Adipocyte (in vitro differentiated cells): ENCODE measurements around the gene ARL5A.
A peak's percentile ranks its signal among the peaks of the same experiment; 100 is the strongest.
"Not testable (repeated sequence)": the region's sequence is repeated elsewhere in the genome, so short reads cannot be mapped to it uniquely, and the experiment has no call there.

Source experiments
- DNase-seq: peaks from one replicate; pipeline ENCODE4 v3.0.0-alpha.2; 2015; ENCODE audit warnings: low read depth
- H3K27me3 ChIP-seq: replicated peaks from 2 replicates; pipeline ENCODE4 v1.7.0; 2013; ENCODE audit warnings: mild to moderate bottlenecking, low read length, moderate library complexity; ENCODE audit not compliant: control insufficient read depth, insufficient read depth
- H3K36me3 ChIP-seq: 2 replicates; pipeline ENCODE4 v1.7.0; 2013; ENCODE audit warnings: low read length, mild to moderate bottlenecking, moderate library complexity; ENCODE audit not compliant: control insufficient read depth, insufficient read depth, severe bottlenecking
- H3K4me1 ChIP-seq: 2 replicates; pipeline ENCODE4 v1.7.0; 2013; ENCODE audit warnings: mild to moderate bottlenecking, low read length, moderate library complexity; ENCODE audit not compliant: control insufficient read depth, insufficient read depth
- H3K4me3 ChIP-seq: 2 replicates; pipeline ENCODE4 v1.7.0; 2013; ENCODE audit warnings: mild to moderate bottlenecking, low read length, moderate library complexity
- H3K9ac ChIP-seq: 2 replicates; pipeline ENCODE4 v1.7.0; 2013; ENCODE audit warnings: mild to moderate bottlenecking, low read length, moderate library complexity
- H3K9me3 ChIP-seq: 2 replicates; pipeline ENCODE4 v1.7.0; 2013; ENCODE audit warnings: mild to moderate bottlenecking, low read length, moderate library complexity; ENCODE audit not compliant: control insufficient read depth

The ARL5A gene, protein sequence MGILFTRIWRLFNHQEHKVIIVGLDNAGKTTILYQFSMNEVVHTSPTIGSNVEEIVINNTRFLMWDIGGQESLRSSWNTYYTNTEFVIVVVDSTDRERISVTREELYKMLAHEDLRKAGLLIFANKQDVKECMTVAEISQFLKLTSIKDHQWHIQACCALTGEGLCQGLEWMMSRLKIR

DNA sequence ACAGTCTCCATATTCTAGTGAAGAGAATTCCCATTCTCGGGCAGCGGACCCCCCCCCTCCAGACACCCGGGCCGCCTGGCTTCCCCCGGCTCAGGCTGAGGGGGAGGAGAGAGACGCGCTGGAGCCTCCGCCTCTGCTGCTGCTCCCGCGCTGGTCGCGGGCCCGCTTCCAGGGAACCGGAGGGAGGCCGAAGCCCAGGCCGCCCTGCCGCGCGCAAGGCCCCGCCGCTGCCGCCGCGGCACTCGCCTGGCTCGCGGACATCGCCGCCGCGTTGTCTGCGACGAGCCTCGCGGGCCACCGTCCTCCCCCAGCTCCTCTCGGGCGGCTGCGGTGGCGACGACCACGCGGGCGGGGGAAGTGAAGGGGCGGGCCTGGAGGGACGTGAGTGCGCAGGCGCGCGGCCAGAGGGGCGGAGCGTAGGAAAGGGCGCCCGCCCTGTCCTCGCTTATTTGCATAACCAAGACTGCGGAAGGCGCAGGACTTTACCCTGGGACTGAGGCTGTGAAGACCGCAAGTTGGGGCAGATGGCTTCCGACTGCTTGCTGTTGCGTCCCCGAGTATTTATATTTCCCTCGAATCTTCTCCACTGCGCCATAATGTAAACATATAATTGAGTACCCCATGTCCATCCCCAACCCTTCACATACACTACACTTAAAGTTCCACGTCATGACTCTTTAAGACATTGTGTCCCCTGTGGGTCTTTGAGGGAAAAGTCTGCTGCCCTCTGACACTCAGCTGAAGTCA is at the start of gene ARL5A:
ARL5A (minus strand) TSS at position 279 of the 747 bp plus-strand sequence; CDS start at position 34, 245 bp downstream.
- peaks cover 20% of the 10 kb centered on the region for H3K4me1 ChIP-seq
- peaks cover 4% of the 10 kb centered on the region for H3K36me3 ChIP-seq
- peak within 1 kb of the TSS; percentile 97 for H3K4me3 ChIP-seq
- H3K27me3 ChIP-seq = no peaks in the 10 kb centered on the region
- peak; percentile 98 for DNase-seq
- H3K9me3 ChIP-seq = no peaks in the 10 kb centered on the region
- H3K9ac ChIP-seq = peak within 1 kb of the TSS; percentile 95

DNA sequence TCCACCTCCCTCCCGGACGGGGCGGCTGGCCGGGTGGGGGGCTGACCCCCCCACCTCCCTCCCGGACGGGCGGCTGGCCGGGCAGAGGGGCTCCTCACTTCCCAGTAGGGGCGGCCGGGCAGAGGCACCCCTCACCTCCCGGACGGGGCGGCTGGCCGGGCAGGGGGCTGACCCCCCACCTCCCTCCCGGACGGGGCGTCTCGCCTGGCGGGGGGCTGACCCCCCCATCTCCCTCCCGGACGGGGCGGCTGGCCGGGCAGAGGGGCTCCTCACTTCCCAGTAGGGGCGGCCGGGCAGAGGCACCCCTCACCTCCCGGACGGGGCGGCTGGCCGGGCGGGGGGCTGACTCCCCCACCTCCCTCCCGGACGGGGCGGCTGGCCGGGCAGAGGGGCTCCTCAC is 47.4 kb upstream of the ARL5A start:
- DNase-seq, H3K9me3 ChIP-seq, H3K27me3 ChIP-seq, H3K36me3 ChIP-seq, H3K9ac ChIP-seq, H3K4me3 ChIP-seq: not testable (repeated sequence)
- H3K4me1 ChIP-seq = peaks cover 15% of the 10 kb centered on the region

DNA sequence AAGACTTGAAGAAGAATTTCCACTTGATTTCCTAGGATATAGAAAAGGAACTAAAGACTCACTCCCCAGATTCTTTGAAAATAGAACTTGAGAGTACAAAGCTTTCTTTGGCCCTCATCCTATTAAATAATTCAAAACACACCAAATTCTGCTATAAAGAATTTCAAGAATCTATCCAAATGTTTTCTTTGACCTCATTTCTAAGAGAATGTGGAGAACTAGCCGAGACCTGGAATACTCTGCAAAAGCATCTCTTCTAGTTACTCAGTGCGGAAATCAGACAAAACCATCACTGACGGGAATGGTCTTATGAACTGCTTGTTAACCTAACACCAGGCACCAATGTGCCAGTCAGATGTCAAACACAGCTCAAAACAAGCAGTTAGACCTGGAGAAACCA is 44.2 kb upstream of the ARL5A start:
- peak; percentile 80 for DNase-seq
- Histone ChIP-seq H3K9ac (no peak overlapping the region), H3K4me1 (no peaks in the 10 kb centered on the region), H3K9me3 (no peaks in the 10 kb centered on the region), H3K36me3 (no peaks in the 10 kb centered on the region), H3K27me3 (no peaks in the 10 kb centered on the region), H3K4me3 (no peak overlapping the region)

DNA sequence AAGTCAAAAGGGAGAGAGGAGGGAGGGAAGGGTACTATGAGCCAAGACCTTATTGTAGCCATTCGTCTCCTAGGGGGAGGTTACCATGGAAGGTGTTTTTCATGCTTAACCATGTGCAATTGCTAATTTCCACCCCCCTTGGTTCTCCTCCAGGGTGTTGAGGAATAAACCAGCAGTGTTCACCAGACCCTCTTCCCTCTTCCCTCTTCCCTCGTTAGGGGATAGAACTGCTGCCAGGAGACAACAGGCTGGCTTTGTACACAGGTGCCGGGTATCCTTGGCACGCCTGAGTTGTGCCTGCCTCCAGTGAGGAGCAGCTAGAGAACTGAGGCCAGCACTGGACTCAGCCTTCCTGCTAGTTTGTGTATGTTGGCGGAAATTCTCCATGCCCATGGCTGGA is 41.1 kb upstream of the ARL5A start:
- Histone ChIP-seq H3K9me3 (no peaks in the 10 kb centered on the region), H3K27me3 (no peaks in the 10 kb centered on the region), H3K4me1 (no peaks in the 10 kb centered on the region), H3K4me3 (no peak overlapping the region), H3K36me3 (no peaks in the 10 kb centered on the region), H3K9ac (no peak overlapping the region)
- no peak for DNase-seq

DNA sequence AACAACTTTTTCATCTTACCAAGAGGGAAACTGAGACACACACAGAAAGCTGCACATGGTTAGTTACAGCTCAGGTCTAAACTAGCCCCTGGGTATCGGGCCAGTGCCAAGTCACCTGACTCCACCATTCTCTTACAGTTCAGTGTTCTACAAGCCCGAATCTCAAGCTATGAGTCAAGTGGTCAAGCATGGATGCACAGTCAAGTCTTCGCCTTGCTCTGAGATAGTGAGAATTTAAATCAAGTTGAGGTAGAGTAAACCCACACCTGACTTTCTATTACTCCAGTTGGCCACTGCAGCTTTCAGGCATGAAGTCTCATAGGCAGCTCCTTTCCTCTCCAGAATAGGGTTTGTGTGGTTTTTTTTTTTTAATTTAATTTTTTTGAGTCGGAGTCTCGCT is 34.5 kb upstream of the ARL5A start:
- Histone ChIP-seq H3K9me3 (peaks cover 6% of the 10 kb centered on the region), H3K27me3 (no peaks in the 10 kb centered on the region), H3K4me1 (no peaks in the 10 kb centered on the region), H3K9ac (no peak overlapping the region), H3K4me3 (no peak overlapping the region), H3K36me3 (no peaks in the 10 kb centered on the region)
- DNase-seq = no peak

DNA sequence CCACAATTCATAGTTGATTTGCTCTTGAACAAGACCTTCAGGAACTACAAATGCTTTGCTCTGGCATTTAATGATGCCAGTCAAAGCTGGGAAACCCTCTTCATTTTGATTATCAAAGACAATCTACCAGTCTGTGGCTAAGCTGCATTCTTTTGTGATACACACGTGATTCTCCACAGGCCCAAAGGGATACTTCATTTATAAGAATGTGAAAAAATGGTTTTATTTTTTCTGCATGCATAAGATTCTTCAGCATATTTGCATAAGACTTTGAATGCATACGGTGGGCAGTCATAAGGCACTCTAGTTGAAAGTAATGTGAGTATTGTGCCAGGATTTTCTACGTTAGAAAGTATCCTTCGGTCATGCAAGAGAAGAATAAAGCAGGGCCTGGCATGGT is 33.0 kb upstream of the ARL5A start:
- no peaks in the 10 kb centered on the region for H3K36me3 ChIP-seq
- H3K4me3 ChIP-seq = no peak overlapping the region
- peak; percentile 60 for DNase-seq
- no peak overlapping the region for H3K9ac ChIP-seq
- peaks cover 6% of the 10 kb centered on the region for H3K9me3 ChIP-seq
- H3K4me1 ChIP-seq = no peaks in the 10 kb centered on the region
- no peaks in the 10 kb centered on the region for H3K27me3 ChIP-seq

DNA sequence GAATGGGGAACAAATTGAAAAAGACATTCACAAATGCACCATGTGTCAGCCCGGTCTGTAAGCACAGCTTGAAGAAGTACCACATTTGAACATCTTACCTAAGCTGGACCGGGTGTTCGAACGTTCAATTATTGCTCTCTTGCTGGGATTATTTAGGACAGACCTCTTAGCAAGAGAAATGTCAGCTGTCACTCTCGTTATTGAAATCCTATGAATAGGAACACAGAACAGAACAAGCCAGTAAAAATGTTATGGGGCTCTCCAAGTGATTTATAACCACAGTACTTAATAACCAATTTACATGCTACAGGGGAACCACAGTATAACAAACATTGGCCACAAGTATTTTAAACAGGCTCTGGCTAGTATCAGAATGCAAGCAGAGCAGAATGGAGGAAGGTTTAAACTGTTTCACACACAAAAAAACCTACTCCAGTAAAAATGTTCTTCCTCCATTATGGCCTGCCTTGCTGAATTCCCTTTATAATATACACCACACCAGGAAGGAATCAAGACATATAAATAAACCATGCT is 32.5 kb upstream of the ARL5A start:
- H3K9ac ChIP-seq = no peak overlapping the region
- H3K27me3 ChIP-seq = no peaks in the 10 kb centered on the region
- no peak for DNase-seq
- H3K4me3 ChIP-seq = no peak overlapping the region
- H3K36me3 ChIP-seq = no peaks in the 10 kb centered on the region
- H3K9me3 ChIP-seq = peaks cover 6% of the 10 kb centered on the region
- H3K4me1 ChIP-seq = no peaks in the 10 kb centered on the region

DNA sequence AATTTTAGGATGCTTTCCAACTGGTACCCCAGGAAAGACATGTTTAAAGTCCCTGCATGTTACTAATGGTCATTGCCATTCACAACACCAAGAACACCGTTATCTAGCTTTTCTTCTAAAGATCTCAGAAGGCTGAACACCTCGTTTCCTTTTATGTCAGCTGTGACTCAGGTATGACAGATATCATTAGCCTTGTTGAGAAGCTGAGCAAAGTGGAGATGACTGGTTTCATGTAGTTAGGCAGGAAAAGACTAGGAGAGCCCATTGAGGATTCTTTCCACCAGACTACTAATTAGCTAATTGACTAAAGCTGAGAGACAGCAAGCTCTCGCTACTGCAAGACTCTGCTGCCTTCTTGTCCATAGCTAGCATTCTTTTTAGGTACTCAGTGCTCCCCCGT is 32.0 kb upstream of the ARL5A start:
- H3K9me3 ChIP-seq = peaks cover 6% of the 10 kb centered on the region
- no peaks in the 10 kb centered on the region for H3K27me3 ChIP-seq
- H3K9ac ChIP-seq = no peak overlapping the region
- DNase-seq = no peak
- H3K4me1 ChIP-seq = no peaks in the 10 kb centered on the region
- no peak overlapping the region for H3K4me3 ChIP-seq
- no peaks in the 10 kb centered on the region for H3K36me3 ChIP-seq

DNA sequence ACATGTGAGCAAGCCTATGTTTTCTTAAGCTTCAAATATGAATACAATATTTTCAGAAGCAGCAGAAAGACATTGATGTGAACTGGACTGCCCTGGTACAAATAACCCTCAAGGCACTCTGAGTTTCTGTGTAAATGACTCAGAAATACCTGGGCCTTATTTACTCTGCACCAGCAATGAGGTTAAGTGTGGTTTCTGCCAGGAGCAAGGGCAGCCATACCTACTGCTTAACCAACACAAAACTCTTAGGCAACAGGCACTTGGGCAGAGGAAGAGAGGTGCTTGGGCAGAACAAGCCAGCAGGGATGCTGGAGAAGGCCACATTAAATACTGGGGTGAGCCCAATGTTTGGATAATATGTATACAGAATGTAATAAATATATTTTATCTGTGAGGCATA is 29.4 kb upstream of the ARL5A start:
- no peak for DNase-seq
- no peak overlapping the region for H3K9ac ChIP-seq

DNA sequence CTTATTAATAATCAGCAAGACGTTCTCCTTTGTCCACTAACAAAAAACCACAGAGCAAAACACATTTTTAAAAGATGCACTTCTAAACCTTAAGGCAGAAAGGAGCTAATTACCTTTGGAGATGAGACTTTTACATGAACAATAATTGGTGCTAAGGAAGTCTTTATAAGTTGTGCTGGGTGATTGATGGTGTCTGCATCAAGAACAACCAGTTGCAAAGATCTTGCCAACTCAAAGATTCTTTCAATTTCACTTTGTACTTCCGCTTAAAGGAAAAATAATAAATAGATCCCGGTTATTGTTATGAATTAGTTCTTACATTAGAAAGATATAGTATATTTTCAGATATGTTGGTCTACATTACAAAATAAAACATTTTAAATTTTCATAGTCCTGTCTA is 26.9 kb upstream of the ARL5A start:
- Histone ChIP-seq H3K9ac (no peak overlapping the region), H3K4me1 (no peaks in the 10 kb centered on the region), H3K4me3 (no peak overlapping the region), H3K27me3 (no peaks in the 10 kb centered on the region), H3K9me3 (no peaks in the 10 kb centered on the region), H3K36me3 (no peaks in the 10 kb centered on the region)
- no peak for DNase-seq

More for the DNA sequence above, 29.4 kb upstream of the ARL5A start:
- Histone ChIP-seq H3K4me1 (no peaks in the 10 kb centered on the region), H3K36me3 (no peaks in the 10 kb centered on the region), H3K9me3 (peaks cover 6% of the 10 kb centered on the region), H3K27me3 (no peaks in the 10 kb centered on the region), H3K4me3 (no peak overlapping the region)

DNA sequence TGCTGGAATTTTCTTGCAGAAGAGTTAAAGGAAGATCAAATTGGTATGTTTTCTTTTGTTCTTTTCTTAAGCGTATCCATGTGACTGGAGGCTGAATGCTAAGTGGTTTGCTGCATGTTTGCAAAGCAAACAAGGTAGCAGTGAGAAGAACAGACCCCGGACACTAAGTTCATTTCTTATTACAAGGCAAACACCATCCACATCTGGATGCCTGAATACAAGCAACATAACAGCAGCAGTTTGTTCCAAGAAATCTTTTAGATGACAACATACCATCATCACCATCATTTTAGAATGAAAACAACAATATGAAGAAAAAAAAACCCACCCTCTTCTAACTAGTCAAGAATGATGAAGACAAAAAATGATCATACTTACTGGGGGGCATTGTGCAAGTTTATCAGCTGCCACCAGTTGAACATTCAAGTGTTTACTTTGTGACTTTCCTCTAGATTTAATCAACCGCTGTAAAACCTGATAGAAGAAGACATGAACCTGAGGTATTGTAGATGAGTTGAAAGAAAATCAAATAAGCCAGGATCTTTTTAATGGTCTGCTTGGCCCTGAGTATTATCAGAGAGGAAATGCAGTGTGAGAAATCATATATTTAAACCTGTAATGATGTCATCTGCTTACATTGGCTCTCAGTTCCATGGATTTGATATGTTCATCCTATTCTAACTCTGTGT is 25.0 kb upstream of the ARL5A start:
- no peak for DNase-seq
- no peaks in the 10 kb centered on the region for H3K36me3 ChIP-seq
- H3K4me3 ChIP-seq = no peak overlapping the region
- no peaks in the 10 kb centered on the region for H3K27me3 ChIP-seq
- H3K9me3 ChIP-seq = no peaks in the 10 kb centered on the region
- H3K9ac ChIP-seq = no peak overlapping the region
- no peaks in the 10 kb centered on the region for H3K4me1 ChIP-seq
